ENCODE measurements around the gene GPR139. TPM values are rescaled to one million over a fixed set of nuclear protein-coding genes. Genes with fewer than 3 reads are reported as not detected.

Gene GPR139
- total RNA-seq, 8 experiments from 2014 or later, result 0.50 to 2.3 (median 2.1) TPM; not detected in 4

- Histone ChIP-seq H3K4me1 (replicated peaks in 1 of 2) (peaks cover 0 to 15% of the 10 kb centered on the region in 2 donors), H3K4me3 (peak overlapping the region in 1 of 5 donors; percentile 1), H3K27ac (peak overlapping the region; percentile 45 to 63)
- in situ Hi-C loops (cut with MboI; ENCODE audit: low pct_unique_long_range_greater_than_20kb in 2 of 9, low sequenced_read_pairs in 9 of 9, unreplicated experiment in 9 of 9), result no loop called here
- ATAC-seq (replicated peaks in 6 of 8), result peak in 4 of 8 experiments; percentile 41 to 89 (median 76)
- 7 to 66% (median 36%) methylated on average over 2 to 13 of the region's 16 CpGs; no CpG with 5 or more reads in 3 of the 10 experiments for WGBS, 10 experiments
Observed at GRCh38 chr16:20001856-20002707, 71.6 kb downstream of the GPR139 start.

- no peak overlapping the region for H3K4me3 ChIP-seq
- no peak for ATAC-seq (replicated peaks in 6 of 8)
- WGBS, 10 experiments, result 0 to 95% (median 58%) methylated on average over 1 to 4 of the region's 4 CpGs
- no peak overlapping the region for H3K27ac ChIP-seq
- H3K4me1 ChIP-seq (replicated peaks in 1 of 2), result peaks cover 0 to 17% of the 10 kb centered on the region in 2 donors
- in situ Hi-C loops (cut with MboI; ENCODE audit: low pct_unique_long_range_greater_than_20kb in 2 of 9, low sequenced_read_pairs in 9 of 9, unreplicated experiment in 9 of 9), result no loop called here
Observed at GRCh38 chr16:19997734-19998133, 76.0 kb downstream of the GPR139 start.

DNA sequence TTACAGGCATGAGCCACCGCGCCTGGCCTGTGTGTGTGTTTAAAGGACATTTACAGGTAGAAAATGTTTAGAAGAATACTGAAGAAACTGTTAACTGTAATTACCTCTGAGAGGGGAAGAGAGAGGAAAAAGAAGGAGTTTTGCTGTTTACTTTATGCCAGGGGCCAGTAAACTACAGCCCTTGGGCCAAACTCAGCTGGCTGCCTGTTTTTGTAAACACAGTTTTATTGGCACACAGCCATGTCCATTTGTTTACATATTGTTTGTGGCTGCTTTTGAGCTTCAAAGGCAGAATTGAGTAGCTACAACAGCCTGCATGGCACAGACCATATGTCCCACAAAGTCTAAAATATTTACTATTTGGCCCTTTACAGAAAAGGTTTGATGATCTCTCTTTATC, 76.4 kb downstream of the GPR139 start:
- no peak overlapping the region for H3K27ac ChIP-seq
- no peak overlapping the region for H3K4me3 ChIP-seq
- no peak for ATAC-seq (replicated peaks in 6 of 8)
- H3K4me1 ChIP-seq (replicated peaks in 1 of 2), result peaks cover 0 to 14% of the 10 kb centered on the region in 2 donors
- in situ Hi-C loops (cut with MboI; ENCODE audit: low pct_unique_long_range_greater_than_20kb in 2 of 9, low sequenced_read_pairs in 9 of 9, unreplicated experiment in 9 of 9), result no loop called here
- 100% methylated on average over 2 of the region's 2 CpGs; no CpG with 5 or more reads in 9 of the 10 experiments for WGBS, 10 experiments

GRCh38 chr16:19994466-19995170, 79.1 kb downstream of the GPR139 start:
- Histone ChIP-seq H3K27ac (no peak overlapping the region), H3K4me1 (replicated peaks in 1 of 2) (peaks cover 0 to 2% of the 10 kb centered on the region in 2 donors), H3K4me3 (no peak overlapping the region)
- 57 to 91% (median 70%) methylated on average over 1 to 6 of the region's 17 CpGs; no CpG with 5 or more reads in 3 of the 10 experiments for WGBS, 10 experiments
- no peak for ATAC-seq (replicated peaks in 6 of 8)
- in situ Hi-C loops (cut with MboI; ENCODE audit: low pct_unique_long_range_greater_than_20kb in 2 of 9, low sequenced_read_pairs in 9 of 9, unreplicated experiment in 9 of 9), result no loop called here

DNA sequence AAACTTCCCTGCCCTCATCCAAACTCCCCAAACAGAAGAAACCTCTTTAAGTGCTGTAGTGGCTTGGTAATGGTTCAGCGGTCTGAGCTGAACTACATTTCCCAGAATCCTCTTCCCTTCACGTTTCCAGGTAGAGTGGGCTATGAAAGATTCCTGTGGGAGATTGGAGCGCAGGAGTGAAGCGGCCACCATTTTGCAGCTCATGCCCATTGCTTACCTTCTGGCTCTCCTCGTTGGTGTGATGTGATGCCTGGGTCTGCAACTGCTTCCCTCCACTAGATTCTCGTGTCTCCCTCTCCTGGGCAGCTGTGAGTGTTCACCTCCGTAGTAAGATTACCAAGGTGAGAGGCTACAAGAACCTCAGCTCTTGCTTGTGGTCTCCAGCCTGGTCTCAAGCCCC, 82.1 kb downstream of the GPR139 start:
- in situ Hi-C loops (cut with MboI; ENCODE audit: low pct_unique_long_range_greater_than_20kb in 2 of 9, low sequenced_read_pairs in 9 of 9, unreplicated experiment in 9 of 9), result no loop called here
- H3K4me3 ChIP-seq, result no peak overlapping the region
- 14 to 100% (median 49%) methylated on average over 1 to 6 of the region's 7 CpGs; no CpG with 5 or more reads in 4 of the 10 experiments for WGBS, 10 experiments
- no peak overlapping the region for H3K27ac ChIP-seq
- ATAC-seq (replicated peaks in 6 of 8), result no peak
- H3K4me1 ChIP-seq (replicated peaks in 1 of 2), result peaks cover 0 to 2% of the 10 kb centered on the region in 2 donors

GRCh38 chr16:19984135-19984534, 89.6 kb downstream of the GPR139 start:
- no peak for ATAC-seq (replicated peaks in 6 of 8)
- Histone ChIP-seq H3K27ac (no peak overlapping the region), H3K4me1 (replicated peaks in 1 of 2) (peaks cover 0 to 5% of the 10 kb centered on the region in 2 donors), H3K4me3 (no peak overlapping the region)
- 18 to 100% (median 56%) methylated on average over 1 to 3 of the region's 3 CpGs; no CpG with 5 or more reads in 3 of the 10 experiments for WGBS, 10 experiments
- in situ Hi-C loops (cut with MboI; ENCODE audit: low pct_unique_long_range_greater_than_20kb in 2 of 9, low sequenced_read_pairs in 9 of 9, unreplicated experiment in 9 of 9), result no loop called here

Other genes with a start within 250 kb of the GPR139 start
- gene GPRC5B, start 189.0 kb downstream of the GPR139 start, total RNA-seq, result 10 to 100 TPM; 18.4 to 97.5 (median 43.2) TPM

All from motor neuron (in vitro differentiated cells).